Vagina (tissue), 2 donors: ENCODE measurements around the gene HHLA2. TPM values are rescaled to one million over a fixed set of nuclear protein-coding genes. Genes with fewer than 3 reads are reported as not detected.

Experiments used
- DNase-seq, 2 donors: peaks; one replicate each; pipeline ENCODE4 v3.0.0-alpha.2; 2017; ENCODE audit errors: extremely low spot score in 2 of 2
- H3K27ac ChIP-seq: fragments of 200-600 bp; sonication (generic); one replicate; pipeline ENCODE4 v1.5.1; 2019
- H3K27me3 ChIP-seq: fragments of 200-600 bp; sonication (generic); one replicate; pipeline ENCODE4 v1.5.1; 2019
- H3K36me3 ChIP-seq, 2 donors: fragments of 200-600 bp; sonication (generic); one replicate each; pipeline ENCODE4 v1.5.1; 2017 to 2019
- H3K4me1 ChIP-seq: fragments of 200-600 bp; sonication (generic); one replicate; pipeline ENCODE4 v1.5.1; 2019
- H3K4me3 ChIP-seq, 2 donors: fragments of 200-600 bp; sonication (generic); 1 replicate in 1 of 2; 2 replicates in 1 of 2; pipeline ENCODE4 v1.5.1; 2016 to 2019
- H3K9me3 ChIP-seq: fragments of 200-600 bp; sonication (generic); one replicate; pipeline ENCODE4 v1.5.1; 2019
- POLR2A ChIP-seq, 2 donors: fragments of 450-650 bp; IDR thresholded peaks; one replicate each; pipeline ENCODE4 v1.6.1; 2017; ENCODE audit warnings: antibody characterized with exemption in 2 of 2, mild to moderate bottlenecking in 2 of 2, moderate library complexity in 2 of 2
- POLR2AphosphoS5 ChIP-seq, 2 donors: sonication (generic); formaldehyde crosslinking; IDR thresholded peaks; one replicate each; pipeline ENCODE4 v1.9.0; 2017; ENCODE audit warnings: antibody characterized with exemption in 2 of 2, mild to moderate bottlenecking in 2 of 2, low read depth in 1 of 2; ENCODE audit not compliant: insufficient read depth in 1 of 2
- intact Hi-C: fragments of 100-400 bp; cut with DNase I; formaldehyde crosslinking; loops from one replicate; pipeline ENCODE4 v1.15.1; 2023
- total RNA-seq: library from RNA; depleted of rRNA; stranded (reverse); fragments of >200 nt; gene quantifications from one replicate; pipeline ENCODE4 v1.2.3, GENCODE V29; 2016
- TF ChIP-seq, protein P1 (sequence below), 3 experiments: fragments of 450-650 bp in 2 of 3; fragments of 200-600 bp in 1 of 3; sonication (generic) in 1 of 3; IDR thresholded peaks; one replicate each; pipeline ENCODE4 v1.5.1; 2017 to 2019; ENCODE audit warnings: antibody characterized with exemption in 3 of 3, mild to moderate bottlenecking in 2 of 3, moderate library complexity in 2 of 3

The HHLA2 gene
- total RNA-seq, 1 donor from 2014 or later, result not detected

DNA sequence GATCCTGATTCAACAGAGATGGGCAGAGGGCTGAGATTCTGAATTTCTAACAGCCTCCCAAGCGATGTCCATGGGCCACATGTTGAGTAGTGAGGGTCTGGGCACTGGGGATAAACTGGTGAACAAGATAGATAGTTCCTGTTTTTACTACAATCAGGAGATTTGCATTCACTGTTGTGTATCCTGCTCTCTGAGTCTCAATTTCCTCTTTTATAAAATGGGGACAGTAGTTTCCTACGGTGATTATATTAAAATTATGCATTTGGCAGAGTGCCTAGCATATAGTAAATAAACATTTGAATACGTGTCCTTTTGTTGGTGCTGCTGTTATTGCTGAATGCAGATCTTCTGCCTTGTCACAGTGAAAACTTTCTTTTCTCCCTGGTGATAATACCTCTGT is 111.5 kb downstream of the HHLA2 start:
- no peak for DNase-seq
- no peaks in the 10 kb centered on the region for H3K9me3 ChIP-seq
- no peak overlapping the region for H3K27ac ChIP-seq
- intact Hi-C loops, result no loop called here
- TF ChIP-seq, protein P1, sequence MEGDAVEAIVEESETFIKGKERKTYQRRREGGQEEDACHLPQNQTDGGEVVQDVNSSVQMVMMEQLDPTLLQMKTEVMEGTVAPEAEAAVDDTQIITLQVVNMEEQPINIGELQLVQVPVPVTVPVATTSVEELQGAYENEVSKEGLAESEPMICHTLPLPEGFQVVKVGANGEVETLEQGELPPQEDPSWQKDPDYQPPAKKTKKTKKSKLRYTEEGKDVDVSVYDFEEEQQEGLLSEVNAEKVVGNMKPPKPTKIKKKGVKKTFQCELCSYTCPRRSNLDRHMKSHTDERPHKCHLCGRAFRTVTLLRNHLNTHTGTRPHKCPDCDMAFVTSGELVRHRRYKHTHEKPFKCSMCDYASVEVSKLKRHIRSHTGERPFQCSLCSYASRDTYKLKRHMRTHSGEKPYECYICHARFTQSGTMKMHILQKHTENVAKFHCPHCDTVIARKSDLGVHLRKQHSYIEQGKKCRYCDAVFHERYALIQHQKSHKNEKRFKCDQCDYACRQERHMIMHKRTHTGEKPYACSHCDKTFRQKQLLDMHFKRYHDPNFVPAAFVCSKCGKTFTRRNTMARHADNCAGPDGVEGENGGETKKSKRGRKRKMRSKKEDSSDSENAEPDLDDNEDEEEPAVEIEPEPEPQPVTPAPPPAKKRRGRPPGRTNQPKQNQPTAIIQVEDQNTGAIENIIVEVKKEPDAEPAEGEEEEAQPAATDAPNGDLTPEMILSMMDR (IDR thresholded peaks at IDR 0.05), result no peak
- TF ChIP-seq POLR2AphosphoS5 (IDR thresholded peaks at IDR 0.05; ENCODE audit: insufficient read depth in 1 of 2, low read depth in 1 of 2), result no peak
- no peak for TF ChIP-seq POLR2A (IDR thresholded peaks at IDR 0.05)
- H3K4me3 ChIP-seq, result no peak overlapping the region
- no peaks in the 10 kb centered on the region for H3K27me3 ChIP-seq
- peaks cover 12% of the 10 kb centered on the region for H3K4me1 ChIP-seq
- H3K36me3 ChIP-seq, result no peaks in the 10 kb centered on the region

DNA sequence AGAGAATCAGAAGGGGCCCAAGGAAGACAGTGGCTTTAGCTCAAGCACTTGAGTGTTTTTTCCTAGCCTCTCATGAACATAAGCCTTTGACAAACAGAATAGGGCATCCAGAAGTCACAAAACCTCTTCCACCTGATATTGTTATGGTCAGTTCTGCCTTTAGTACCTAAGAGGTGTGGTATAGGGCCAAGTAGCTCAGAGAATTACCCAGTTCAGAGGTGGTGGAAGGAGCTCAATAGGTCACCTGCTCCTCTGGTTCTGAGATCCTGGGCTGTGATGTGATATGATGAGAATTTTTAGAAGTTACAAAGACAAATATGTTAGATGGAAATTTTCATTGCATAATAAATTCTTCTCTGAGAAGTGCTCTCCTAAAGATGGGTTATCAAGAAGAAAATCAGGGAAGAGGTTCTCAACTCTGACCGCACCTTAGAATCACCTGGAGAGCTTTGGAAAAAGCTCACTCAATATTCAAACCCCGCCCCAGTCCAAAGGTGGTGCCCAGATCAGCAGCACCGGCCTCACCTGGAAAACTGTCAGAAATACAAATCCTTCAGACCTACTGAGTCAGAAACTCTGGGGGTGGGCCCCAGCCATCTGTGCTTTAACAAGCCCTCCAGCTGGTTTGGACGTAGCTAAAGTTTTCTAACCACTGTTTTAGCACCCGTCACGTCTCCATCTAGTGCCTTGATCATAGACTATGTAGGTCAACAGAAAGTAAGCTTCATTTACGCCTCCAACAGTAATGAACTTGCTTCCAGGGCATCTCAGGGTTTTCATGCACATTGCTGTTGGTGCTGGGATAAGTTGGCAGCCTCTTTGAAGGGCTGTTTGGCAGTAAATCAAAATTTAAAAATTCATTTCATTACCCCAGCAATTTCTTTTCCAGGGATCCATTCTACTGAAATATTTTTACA is 112.8 kb downstream of the HHLA2 start:
- H3K27ac ChIP-seq, result peak overlapping the region; percentile 9

DNA sequence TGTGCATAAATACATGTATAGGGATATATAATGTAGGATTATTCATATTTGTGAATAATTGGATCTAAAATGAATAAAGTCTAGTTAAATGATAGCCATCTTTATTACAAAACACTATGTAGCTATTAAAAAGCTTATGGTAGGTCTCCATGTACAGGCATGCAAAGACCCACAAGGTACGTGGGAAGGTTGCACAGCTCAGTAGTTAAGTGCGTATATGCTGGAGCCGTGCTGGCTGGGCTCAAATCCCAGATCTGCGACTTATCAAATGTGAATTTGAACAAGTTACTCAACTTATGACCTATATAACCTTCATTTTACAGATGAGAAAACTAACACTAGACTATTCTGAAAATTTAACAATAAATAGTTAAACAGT is 113.4 kb downstream of the HHLA2 start:
- Histone ChIP-seq H3K27ac (no peak overlapping the region), H3K27me3 (no peaks in the 10 kb centered on the region), H3K36me3 (no peaks in the 10 kb centered on the region), H3K4me1 (peaks cover 12% of the 10 kb centered on the region), H3K9me3 (no peaks in the 10 kb centered on the region), H3K4me3 (no peak overlapping the region)
- intact Hi-C loops, result no loop called here
- TF ChIP-seq POLR2A (IDR thresholded peaks at IDR 0.05) (no peak), POLR2AphosphoS5 (IDR thresholded peaks at IDR 0.05; ENCODE audit: insufficient read depth in 1 of 2, low read depth in 1 of 2) (no peak)
- TF ChIP-seq, protein P1 (IDR thresholded peaks at IDR 0.05), result no peak
- no peak for DNase-seq

More for the DNA sequence above, 112.8 kb downstream of the HHLA2 start:
- no peaks in the 10 kb centered on the region for H3K27me3 ChIP-seq
- peaks cover 12% of the 10 kb centered on the region for H3K4me1 ChIP-seq
- no peaks in the 10 kb centered on the region for H3K36me3 ChIP-seq
- intact Hi-C loops, result no loop called here
- H3K4me3 ChIP-seq, result no peak overlapping the region
- DNase-seq, result no peak
- TF ChIP-seq POLR2A (IDR thresholded peaks at IDR 0.05), result no peak
- TF ChIP-seq, protein P1 (IDR thresholded peaks at IDR 0.05), result no peak
- no peak for TF ChIP-seq POLR2AphosphoS5 (IDR thresholded peaks at IDR 0.05; ENCODE audit: insufficient read depth in 1 of 2, low read depth in 1 of 2)
- H3K9me3 ChIP-seq, result no peaks in the 10 kb centered on the region

DNA sequence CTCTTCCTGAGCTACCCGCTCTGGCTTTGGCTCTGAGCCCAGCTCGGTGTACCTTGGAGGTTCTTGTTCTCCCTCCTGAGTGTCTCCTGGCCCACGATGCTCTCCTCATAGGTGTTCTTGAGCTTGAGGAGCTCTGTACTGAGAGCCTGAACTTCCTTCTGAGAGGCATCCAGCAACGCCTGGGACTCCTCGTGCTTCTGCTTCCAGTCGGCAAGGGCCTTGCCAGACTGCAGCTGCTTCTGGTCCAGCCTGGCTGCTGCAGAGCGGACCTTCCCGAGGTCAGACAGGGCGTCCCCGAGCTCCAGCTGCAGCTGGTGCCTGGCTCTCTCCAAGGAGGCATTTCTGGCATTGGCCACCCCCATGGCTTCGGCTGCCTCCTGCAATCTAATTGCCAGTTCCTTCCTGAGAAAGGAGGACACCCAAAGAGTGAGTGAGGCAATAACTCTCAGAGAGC is 114.2 kb downstream of the HHLA2 start:
- peaks cover 12% of the 10 kb centered on the region for H3K4me1 ChIP-seq
- TF ChIP-seq, protein P1 (IDR thresholded peaks at IDR 0.05), result no peak
- TF ChIP-seq POLR2A (IDR thresholded peaks at IDR 0.05) (no peak), POLR2AphosphoS5 (IDR thresholded peaks at IDR 0.05; ENCODE audit: insufficient read depth in 1 of 2, low read depth in 1 of 2) (no peak)
- no peaks in the 10 kb centered on the region for H3K9me3 ChIP-seq
- DNase-seq, result no peak
- no peaks in the 10 kb centered on the region for H3K36me3 ChIP-seq
- no peak overlapping the region for H3K27ac ChIP-seq
- H3K27me3 ChIP-seq, result no peaks in the 10 kb centered on the region
- H3K4me3 ChIP-seq, result no peak overlapping the region
- intact Hi-C loops, result no loop called here
